ENCODE data around the gene HSBP1L1.

HSBP1L1 gene

DNA sequence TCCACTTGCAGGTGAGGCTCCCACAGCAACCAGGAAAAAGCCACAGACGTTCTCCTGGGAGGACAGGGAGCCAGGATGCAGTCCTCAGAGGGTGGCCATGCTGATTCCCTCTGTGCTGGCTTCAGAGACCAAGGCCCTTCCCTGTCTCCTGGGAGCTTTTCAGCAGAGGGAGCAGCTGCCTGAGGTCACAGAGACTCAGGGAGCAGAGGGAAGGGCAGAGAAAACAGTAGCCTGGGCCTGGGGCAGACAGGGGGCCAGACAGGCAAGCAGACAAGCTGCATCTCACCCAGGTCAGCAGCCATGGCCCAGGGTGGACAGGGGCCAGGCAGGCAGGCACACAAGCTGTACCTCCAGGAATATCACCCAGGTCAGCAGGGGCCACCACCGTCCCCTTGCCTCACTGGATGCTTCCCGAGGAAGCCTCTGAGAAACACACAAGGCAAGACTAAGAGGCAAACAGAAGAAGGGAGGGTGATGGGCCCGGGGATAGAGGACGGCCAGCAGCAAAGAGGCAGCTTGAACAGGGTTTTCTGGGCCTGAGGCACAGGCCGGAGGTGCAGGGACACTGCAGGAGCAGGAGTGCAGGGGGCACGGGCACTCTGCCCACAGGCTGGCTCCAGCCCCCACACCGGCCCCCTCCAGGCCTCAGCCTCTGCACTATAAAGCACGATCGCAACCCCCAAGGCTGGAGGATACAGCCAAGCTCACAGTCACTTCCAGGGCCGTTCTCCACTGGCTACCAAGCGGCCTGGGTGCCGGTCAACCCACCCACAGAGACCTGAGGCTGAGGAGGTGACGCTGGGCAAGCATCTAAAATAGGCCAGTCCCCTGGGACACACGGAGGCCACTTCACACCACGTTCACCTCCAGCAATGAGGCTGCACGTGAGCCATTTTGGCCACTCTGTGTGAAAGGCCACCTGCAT, 19.1 kb upstream of the HSBP1L1 start:
- DNase-seq = no peak

DNA sequence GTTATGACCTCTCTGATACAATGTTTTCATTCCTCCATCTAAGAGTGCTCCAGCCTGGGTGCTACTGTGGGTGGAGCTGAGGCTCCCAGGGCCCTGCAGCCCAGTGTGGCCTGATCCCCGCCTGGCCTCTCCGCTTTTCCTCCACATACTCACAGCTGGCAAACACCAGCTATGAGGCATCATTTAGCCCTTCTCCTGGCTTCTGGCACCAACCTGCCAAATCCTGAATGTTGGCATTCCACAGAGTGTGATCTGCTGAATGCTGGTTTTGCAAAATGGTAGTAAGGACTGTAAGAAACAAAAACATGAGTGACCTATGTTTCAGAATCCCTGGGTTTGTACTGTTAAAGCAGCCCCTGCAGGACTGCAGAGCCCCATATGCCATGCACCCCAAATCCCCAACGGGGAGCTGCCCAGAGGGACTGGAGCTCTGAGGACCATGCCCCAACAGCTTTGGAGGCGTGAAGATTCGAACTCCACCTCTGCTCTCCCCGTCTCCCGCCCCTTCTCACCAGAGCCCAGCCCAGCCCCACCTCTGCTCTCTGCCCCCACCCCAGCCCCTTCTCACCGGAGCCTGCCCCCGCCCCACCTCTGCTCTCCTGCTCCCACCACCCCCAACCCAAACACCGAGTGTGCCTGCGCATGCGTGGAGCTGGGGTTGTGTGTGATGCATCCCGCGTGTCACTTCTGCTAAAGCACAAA, 17.2 kb upstream of the HSBP1L1 start:
- DNase-seq = no peak

- no peak for DNase-seq
These were observed 16.4 kb upstream of the HSBP1L1 start for GRCh38 chr18:79947881-79948610.

- no peak for DNase-seq
These were observed 15.6 kb upstream of the HSBP1L1 start for GRCh38 chr18:79948719-79949411.

- no peak for DNase-seq
These were observed 14.6 kb upstream of the HSBP1L1 start for GRCh38 chr18:79949697-79950487.

DNA sequence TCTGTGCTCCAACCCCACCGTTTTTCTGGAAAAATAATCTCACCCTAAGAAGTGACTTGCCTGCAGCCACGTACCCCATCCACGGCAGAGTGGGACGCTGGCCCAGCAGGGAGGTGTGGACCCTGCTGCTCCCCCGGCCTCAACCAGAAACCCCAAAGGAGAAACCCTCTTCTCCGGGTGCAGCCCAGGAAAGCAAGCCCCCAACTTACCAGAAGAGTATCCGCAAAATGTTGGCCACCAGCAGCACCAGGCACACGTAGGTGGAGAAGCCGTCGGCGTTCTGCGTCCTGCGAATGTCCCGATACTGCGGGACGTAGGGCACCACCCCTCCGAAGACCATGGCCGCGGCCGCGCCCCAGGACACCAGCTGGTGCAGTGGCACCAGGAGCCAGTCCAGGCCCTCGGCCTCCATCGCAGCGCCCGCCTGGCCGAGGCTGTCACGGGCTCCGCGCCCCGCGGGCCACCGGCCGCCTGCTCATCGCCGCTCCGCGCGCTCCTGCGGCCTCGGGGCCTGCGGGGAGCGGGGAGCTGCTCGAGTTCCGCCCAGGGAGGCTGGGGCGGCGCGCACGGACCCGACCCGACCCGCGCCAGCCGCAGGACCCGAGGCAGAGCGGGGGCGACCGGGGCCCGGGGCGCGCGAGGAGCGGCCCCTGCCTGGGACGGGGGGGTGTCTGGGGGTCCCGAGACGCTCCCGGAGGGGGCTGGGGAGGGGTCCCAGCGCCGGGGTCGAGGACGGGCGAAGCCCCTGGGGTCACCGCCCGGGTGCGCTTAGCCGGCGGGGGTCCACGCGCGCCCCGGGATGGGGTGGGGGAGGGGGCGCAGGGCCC, 13.7 kb upstream of the HSBP1L1 start:
- DNase-seq = peak; percentile 74

DNA sequence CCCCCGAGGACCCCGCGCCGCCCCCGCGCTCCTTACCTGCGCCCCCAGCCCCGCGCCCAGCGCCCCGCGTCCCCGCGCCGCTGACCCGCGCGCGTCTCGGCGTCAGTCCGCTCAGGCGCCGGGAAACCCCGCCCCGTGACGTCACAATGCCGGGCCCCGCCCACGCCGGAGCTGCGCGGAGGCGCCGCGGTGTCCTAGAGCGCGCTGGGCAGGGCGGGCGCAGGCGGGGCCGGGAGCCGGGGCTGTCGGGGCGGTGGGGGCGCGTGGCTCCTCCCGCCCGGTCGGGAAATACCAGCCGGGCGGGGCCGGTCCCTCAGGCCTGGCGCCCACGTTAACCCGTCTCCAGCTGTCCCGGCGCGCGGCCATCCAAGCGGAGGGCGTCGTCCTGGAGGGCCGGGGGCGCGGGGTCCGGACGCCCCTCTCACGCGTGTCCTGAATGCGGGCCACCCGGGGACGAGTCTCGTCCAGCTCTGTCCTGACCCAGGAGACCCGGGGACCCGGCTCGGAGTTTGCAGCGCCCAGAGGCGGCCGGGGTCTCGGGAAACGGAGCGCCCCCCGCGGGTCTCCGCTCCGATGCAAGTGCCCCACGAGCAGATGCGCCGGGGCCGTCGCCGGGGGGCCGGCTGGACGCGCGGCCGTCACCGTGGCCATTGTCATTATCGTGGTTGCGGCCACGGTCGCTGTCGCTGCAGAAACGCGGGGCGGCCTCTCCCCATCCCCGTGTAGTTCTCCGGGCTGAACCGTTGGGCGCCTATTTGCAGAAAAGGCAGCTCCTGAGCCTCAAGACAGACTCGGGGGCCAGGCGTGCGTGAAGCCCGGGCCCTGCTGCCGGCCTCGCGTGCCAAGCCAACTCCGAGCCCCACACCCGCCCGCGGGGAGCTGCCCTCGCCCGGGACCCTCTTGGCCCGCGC, 12.6 kb upstream of the HSBP1L1 start, which contains the start of gene SLC66A2:
TSS of gene SLC66A2 (minus strand) at position 109 of the 911 bp plus-strand sequence. CDS start 727 bp downstream, outside the sequence.
- peak; percentile 95 for DNase-seq

DNA sequence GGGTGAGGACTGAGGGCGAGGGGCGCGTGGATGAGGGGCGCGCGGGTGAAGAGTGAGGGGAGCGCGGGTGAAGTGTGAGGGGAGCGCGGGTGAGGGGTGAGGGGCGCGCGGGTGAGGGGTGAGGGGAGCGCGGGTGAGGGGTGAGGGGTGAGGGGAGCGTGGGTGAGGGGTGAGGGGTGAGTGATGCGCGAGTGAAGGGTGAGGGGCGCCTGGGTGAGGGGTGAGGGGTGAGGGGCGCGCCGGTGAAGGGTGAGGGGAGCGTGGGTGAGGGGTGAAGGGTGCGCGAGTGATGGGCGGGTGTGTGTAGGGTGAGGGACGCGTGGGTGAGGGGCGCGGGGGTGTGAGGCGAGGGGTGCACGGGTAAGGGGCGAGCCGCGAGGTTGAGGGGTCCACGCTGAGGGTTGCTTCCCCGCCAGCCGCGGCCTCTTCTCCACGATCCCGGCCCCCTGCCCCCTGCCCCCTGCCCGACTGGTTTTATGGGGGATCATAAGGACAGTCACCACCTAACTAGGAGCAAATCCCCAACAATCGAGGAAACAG, 11.9 kb upstream of the HSBP1L1 start:
- no peak for DNase-seq

GRCh38 chr18:79952996-79953559, 11.4 kb upstream of the HSBP1L1 start:
- DNase-seq = peak; percentile 36

DNA sequence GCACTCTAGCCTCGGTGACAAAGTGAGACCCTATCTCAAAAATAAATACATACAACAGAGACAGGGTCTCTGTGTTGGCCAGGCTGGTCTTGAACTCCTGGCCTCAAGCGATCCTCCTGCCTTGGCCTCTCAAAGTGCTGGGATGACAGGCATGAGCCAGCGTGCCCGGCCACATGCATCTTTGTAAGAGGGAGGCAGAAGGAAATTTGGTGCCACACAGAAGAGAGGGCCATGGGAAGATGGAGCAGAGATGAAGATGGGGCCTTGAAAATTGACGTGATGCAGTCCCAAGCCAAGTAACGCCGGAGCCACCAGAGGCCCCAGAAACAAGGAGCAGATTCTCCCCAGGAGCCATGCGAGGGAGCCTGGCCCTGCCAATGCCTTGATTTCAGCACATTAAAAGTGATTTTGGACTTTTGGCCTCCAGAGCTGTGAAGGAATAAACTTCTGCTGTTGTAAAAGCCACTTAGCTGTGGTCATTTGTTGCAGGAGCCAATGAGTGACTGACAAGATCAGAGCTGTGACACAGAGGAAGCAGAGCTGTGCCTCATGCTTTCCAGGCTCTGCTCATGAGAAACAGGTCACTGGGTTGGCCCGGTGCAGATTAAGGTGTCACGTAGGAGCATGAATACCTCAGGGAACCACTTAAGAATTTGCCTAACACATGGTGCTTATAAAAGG, 10.3 kb upstream of the HSBP1L1 start:
- peak; percentile 34 for DNase-seq

GRCh38 chr18:79954791-79955190, 9.7 kb upstream of the HSBP1L1 start:
- no peak for DNase-seq

DNA sequence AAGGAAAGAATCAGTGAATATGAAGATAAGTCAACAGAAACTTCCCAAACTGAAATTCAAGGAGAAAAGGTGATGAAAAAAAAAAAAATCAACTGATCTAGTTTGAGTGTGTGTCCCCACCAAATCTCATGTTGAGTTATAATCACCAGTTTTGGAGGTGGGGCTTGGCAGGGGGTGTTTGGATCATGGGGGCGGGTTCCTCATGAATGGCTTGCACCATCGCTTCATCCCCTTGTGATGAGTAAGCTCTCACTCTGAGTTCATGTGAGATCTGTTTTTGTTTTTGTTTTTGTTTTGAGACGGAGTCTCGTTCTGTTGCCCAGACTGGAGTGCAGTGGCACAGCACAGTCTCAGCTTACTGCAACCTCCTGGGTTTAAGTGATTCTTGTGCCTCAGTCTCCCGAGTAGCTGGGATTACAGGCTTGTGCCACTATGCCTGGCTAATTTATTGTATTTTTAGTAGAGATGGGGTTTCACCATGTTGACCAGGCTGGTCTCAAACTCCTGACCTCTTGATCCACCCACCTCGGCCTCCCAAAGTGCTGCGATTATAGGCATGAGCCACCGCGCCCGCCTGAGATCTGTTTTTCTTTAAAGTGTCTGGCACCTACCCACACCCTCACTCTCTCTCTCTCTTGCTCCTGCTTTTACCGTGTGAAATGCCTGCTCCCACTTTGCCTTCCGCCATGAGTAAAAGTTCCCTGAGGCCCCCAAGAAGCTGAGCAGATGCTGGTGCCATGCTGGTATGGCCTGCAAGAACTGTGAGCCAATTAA, 9.0 kb upstream of the HSBP1L1 start:
- no peak for DNase-seq

DNA sequence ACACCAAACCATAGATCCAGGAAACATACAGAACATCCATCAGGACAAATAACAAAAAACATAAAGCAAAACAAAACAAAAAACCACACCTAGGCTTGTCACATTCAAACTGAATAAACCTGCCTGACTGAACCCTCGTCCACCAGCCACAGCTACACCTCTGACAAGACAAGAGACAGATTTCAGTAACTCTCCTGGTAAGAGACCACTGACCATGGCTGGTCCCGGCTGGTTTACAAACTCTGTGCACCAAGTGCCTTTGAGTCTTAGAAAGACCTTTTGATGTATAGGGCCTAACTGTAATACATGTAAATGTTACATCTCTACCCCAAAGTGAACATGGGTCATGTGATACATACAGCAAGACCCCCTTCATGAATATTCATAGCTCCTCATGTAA, 8.2 kb upstream of the HSBP1L1 start:
- DNase-seq = no peak

- no peak for DNase-seq
These were observed 5.5 kb upstream of the HSBP1L1 start for GRCh38 chr18:79958981-79959380.

GRCh38 chr18:79960161-79960801, 4.2 kb upstream of the HSBP1L1 start:
- peak; percentile 64 for DNase-seq

DNA sequence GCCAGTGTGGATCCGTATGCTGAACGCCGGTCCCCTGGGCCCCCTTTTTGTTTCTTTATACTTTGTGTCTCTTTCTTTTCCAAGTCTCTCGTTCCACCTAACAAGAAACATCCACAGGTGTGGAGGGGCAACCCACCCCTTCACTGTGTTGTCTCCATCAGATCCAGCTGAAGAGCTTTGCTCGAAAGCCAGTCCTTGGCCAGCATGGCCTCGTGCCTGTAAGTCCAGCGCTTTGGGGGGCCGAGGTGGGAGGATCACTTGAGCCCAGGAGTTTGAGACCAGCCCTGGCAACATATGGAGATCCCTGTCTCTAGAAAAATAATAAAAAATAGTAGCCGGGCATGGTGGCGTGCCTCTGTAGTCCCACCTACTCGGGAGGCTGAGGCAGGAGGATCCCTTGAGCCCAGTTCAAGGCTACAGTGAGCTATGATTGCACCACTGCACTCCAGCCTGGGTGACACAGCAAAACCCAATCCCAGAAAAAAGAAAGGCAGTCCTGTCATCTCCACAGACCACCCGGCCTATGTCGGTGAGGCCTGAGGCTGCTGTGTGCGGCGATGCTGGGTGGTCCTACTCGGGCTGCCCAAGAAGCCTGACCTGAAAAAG, 3.4 kb upstream of the HSBP1L1 start:
- DNase-seq = no peak

All from DMS53 (cell line).